CD4-positive, alpha-beta T cell treated with Interleukin-4 for 4 hours (primary cell): Measurements from ENCODE around the gene TLR2.

ENCODE experiments used
- DNase-seq: peaks from one replicate; pipeline ENCODE4 v3.0.0-alpha.2; 2020

Gene TLR2

GRCh38 chr4:153735906-153736461 is 51.9 kb downstream of the TLR2 start:
- DNase-seq: no peak

DNA sequence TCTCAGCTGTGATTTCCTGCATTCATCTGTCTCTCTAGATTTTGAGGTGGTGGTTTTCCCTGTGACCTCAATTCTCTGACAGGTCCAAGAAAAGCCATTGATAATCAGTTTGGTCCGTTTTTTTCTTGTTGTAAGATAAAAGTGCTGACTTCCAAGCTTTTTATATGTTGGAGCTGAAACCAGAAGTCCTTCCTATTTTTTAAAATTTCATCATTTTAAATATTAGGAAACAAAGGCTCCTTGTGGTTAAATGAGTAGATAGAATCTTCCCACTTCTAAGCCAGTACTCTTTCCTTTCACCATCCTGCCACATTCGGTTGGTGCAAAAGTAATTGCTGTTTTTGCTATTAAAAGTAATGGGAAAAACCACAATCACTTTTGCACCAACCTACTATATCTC is 57.5 kb downstream of the TLR2 start:
- DNase-seq: no peak

- no peak for DNase-seq
These were observed 61.6 kb downstream of the TLR2 start for GRCh38 chr4:153745651-153746050.

- DNase-seq: no peak
These were observed 63.4 kb downstream of the TLR2 start for GRCh38 chr4:153747406-153747955.

- DNase-seq: no peak
These were observed 64.3 kb downstream of the TLR2 start for GRCh38 chr4:153748378-153748777.

DNA sequence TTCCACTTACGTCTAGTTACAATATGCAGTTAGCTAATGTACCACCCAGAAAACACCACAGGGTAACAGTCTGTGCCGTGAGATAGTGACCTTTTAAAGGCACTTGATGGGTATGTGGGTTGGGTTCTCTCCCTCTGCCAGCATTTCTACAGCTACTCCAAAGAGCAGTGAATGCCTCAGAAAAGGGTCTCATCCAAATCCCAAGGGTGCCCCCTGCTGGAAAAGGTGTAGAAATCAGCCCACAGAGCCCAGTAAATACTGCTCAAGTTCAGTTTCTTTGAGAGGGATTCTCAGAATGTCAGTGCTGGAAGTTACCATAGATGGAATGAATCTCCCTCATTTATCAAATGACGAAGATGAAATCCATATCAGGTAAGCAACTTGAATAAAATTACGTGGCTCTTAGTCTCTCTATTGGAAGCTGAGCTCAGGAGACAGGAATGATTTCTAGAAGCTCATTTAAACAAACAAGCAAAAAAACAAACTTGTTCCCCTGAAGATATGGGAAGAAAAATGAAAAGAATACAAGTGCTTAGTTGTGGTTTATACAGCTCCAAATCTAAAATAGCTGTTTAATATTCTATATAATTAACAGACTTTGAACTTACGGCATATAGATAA is 66.2 kb downstream of the TLR2 start:
- peak; percentile 58 for DNase-seq

- DNase-seq: no peak
These were observed 71.1 kb downstream of the TLR2 start for GRCh38 chr4:153755186-153755585.
